MG63 (cell line): ENCODE measurements around the gene BTBD7. TPM values are rescaled to one million over a fixed set of nuclear protein-coding genes. Genes with fewer than 3 reads are reported as not detected.

ENCODE experiments used
- DNase-seq: peaks from one replicate; pipeline ENCODE4 v3.0.0-alpha.2; 2020
- H3K27me3 ChIP-seq: fragments of 250-450 bp; sonication (Bioruptor Pico); 2 replicates; pipeline ENCODE4 v1.5.1; 2020; ENCODE audit warnings: mild to moderate bottlenecking, moderate library complexity
- H3K36me3 ChIP-seq: fragments of 250-450 bp; sonication (Bioruptor Pico); 2 replicates; pipeline ENCODE4 v1.5.1; 2020; ENCODE audit warnings: mild to moderate bottlenecking, moderate library complexity
- H3K4me3 ChIP-seq: fragments of 250-450 bp; sonication (Bioruptor Pico); 2 replicates; pipeline ENCODE4 v1.5.1; 2020; ENCODE audit warnings: mild to moderate bottlenecking, moderate library complexity
- H3K9me3 ChIP-seq: fragments of 250-450 bp; sonication (Bioruptor Pico); 2 replicates; pipeline ENCODE4 v1.5.1; 2020; ENCODE audit warnings: mild to moderate bottlenecking, moderate library complexity
- total RNA-seq: library from RNA; depleted of rRNA; stranded (reverse); fragments of >200 nt; shearing (Covaris generic); gene quantifications from 2 replicates; pipeline ENCODE4 v1.2.3, GENCODE V29; 2014; ENCODE audit warnings: low replicate concordance

Gene BTBD7
- total RNA-seq, 1 experiment from 2014 or later: 4.8 TPM

DNA sequence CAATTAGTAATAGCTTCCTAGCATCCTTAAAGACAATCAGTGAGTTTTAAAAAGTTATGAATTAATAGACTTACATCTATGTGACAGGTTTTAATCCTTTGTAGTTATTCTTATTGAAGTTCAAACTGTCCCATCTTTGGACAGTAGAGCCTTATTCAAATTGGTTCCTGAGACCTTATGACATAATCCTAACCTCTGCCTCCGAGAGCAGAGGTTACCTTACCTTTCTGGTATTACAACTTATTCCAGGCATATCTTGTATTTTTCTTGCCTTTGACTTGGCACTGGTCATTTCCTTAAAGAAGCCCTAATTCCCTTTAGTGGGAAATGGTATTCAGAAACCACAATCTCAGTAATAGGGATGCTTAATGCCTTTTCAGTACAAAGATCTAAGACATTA lies 21.8 kb downstream of the BTBD7 start:
- Histone ChIP-seq H3K9me3 (no peaks in the 10 kb centered on the region), H3K36me3 (no peaks in the 10 kb centered on the region), H3K4me3 (no peak overlapping the region), H3K27me3 (no peaks in the 10 kb centered on the region)
- DNase-seq: no peak

DNA sequence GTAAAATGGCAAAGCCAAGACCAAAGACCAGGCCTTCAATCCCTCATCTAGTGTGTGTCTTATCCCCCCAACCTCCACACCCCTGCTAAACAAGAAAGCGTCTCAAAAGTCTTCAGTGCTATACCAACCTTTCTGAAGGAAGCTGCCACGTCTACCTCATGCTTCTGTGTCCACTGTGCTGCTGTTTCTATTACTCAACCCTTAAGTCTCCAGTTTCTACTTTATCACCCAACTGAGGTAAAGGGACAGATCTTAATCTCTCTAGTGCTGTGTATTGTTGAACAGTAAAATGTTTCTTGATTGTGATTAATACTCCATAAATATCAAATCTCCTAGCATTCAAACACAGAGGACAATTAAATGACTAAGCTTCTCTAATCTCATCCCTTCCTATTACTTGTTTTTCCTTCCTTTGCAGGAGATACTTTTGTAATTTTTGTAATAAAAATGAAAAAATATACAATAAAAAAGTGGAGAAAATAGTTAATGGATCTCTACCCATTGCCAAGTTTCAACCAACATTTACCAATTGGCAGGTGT lies 23.3 kb downstream of the BTBD7 start:
- no peaks in the 10 kb centered on the region for H3K9me3 ChIP-seq
- no peaks in the 10 kb centered on the region for H3K36me3 ChIP-seq
- H3K27me3 ChIP-seq: no peaks in the 10 kb centered on the region
- no peak overlapping the region for H3K4me3 ChIP-seq
- DNase-seq: no peak

- no peak overlapping the region for H3K4me3 ChIP-seq
- H3K27me3 ChIP-seq: no peaks in the 10 kb centered on the region
- H3K9me3 ChIP-seq: no peaks in the 10 kb centered on the region
- no peak for DNase-seq
- no peaks in the 10 kb centered on the region for H3K36me3 ChIP-seq
Observed at GRCh38 chr14:93308686-93309345, 24.0 kb downstream of the BTBD7 start.

- no peaks in the 10 kb centered on the region for H3K36me3 ChIP-seq
- no peaks in the 10 kb centered on the region for H3K27me3 ChIP-seq
- no peak for DNase-seq
- no peaks in the 10 kb centered on the region for H3K9me3 ChIP-seq
- no peak overlapping the region for H3K4me3 ChIP-seq
Observed at GRCh38 chr14:93306812-93307211, 26.0 kb downstream of the BTBD7 start.

DNA sequence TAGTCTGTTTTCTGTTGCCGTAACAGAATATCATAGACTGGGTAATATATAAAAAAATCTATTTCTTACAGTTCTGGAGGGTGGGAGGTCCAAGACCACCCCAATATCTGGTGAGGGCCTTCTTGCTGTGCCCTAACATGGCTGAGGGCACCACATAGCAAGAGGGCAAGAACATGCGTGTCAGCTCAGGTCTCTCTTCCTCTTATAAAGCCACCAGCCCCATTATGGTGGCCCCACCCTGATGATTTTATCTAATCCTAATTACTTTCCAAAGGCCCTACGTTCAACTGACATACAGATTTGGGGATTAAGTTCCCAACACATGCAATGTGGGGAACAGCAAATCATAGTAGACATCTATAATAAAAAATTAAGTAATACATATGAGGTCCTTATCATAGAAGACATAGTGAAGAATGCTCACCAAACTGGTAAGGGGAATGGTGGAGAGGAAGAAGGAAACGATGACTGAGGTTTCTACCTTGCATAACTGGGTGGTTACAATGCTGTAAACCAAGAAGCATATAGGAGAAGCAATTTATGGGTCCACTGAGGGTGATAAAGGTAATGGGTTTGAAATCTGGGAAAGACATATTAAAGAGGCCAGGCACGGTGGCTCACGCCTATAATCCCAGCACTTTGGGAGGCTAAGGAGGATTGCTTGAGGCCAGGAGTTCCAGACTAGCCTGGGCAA lies 27.0 kb downstream of the BTBD7 start:
- no peak for DNase-seq
- no peaks in the 10 kb centered on the region for H3K9me3 ChIP-seq
- no peaks in the 10 kb centered on the region for H3K27me3 ChIP-seq
- no peaks in the 10 kb centered on the region for H3K36me3 ChIP-seq
- H3K4me3 ChIP-seq: no peak overlapping the region

GRCh38 chr14:93304771-93305170 lies 28.1 kb downstream of the BTBD7 start:
- DNase-seq: no peak
- Histone ChIP-seq H3K4me3 (no peak overlapping the region), H3K27me3 (no peaks in the 10 kb centered on the region), H3K9me3 (no peaks in the 10 kb centered on the region), H3K36me3 (no peaks in the 10 kb centered on the region)

DNA sequence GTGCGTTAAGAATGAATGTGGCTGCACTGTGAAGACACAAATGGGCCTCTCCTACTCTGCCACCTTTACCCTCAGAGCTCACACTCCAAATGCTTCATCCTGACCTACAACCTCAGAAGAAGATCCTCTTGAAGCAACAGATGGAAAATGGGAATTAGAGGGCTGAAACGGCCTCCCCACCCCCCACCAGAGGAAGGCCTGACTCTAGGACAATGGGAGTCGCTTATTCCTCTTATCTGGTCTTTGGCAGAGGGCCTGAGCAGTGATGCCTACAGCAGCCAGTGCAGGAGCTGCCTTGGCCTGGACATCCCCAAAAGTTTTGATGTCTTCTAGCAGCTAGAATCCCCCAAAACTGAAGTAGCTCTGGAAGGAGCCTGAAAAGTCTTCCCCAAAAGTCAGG lies 29.2 kb downstream of the BTBD7 start:
- DNase-seq: no peak

DNA sequence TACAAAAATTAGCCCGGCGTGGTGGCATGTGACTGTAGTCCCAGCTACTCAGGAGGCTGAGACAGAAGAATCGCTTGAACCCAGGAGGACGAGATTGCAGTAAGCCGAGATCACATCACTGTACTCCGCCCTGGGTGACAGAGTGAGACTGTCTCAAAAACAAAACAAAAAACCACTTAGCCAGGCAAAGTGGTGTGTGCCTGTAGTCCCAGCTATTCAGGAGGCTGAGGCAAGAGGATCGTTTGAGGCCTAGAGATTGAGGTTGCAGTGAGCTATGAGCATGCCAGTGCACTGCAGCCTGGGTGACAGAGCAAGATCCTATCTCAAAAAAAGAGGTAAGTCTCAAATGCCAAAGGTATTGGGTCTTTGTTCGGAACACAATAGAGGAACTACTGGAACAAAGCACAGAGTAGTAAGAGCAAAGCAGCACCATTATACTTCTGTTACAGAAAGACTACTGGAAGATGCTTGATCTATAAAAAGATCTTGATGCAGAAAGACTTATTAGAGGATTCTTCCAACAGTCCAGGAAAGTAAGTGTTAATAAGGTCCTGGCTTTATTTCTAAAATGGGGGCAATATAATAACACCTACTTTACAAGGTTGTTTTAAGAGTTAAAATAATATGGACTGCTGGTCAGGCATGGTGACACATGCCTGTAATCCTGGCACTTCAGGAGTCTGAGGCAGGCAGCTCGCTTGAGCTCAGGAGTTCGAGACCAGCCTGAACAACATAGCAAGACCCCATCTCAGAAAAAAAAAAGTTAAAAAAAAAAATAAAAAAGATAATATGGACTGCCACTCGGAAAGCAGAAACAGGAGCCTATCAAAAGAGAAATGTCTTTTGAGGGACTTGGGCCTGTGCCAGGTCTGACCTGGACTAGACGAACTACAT lies 29.9 kb downstream of the BTBD7 start:
- Histone ChIP-seq H3K27me3 (no peaks in the 10 kb centered on the region), H3K36me3 (no peaks in the 10 kb centered on the region), H3K9me3 (no peaks in the 10 kb centered on the region), H3K4me3 (no peak overlapping the region)
- no peak for DNase-seq

More for the DNA sequence above, 29.2 kb downstream of the BTBD7 start:
- Histone ChIP-seq H3K9me3 (no peaks in the 10 kb centered on the region), H3K4me3 (no peak overlapping the region), H3K27me3 (no peaks in the 10 kb centered on the region), H3K36me3 (no peaks in the 10 kb centered on the region)

- no peak for DNase-seq
- H3K4me3 ChIP-seq: no peak overlapping the region
Observed at GRCh38 chr14:93301821-93302447, 30.9 kb downstream of the BTBD7 start.

GRCh38 chr14:93299866-93300265 lies 33.0 kb downstream of the BTBD7 start:
- Histone ChIP-seq H3K4me3 (no peak overlapping the region), H3K9me3 (no peaks in the 10 kb centered on the region), H3K27me3 (no peaks in the 10 kb centered on the region), H3K36me3 (no peaks in the 10 kb centered on the region)
- no peak for DNase-seq

More at GRCh38 chr14:93301821-93302447, 30.9 kb downstream of the BTBD7 start:
- Histone ChIP-seq H3K27me3 (no peaks in the 10 kb centered on the region), H3K36me3 (no peaks in the 10 kb centered on the region), H3K9me3 (no peaks in the 10 kb centered on the region)

- Histone ChIP-seq H3K27me3 (no peaks in the 10 kb centered on the region), H3K36me3 (no peaks in the 10 kb centered on the region), H3K9me3 (no peaks in the 10 kb centered on the region), H3K4me3 (no peak overlapping the region)
- DNase-seq: no peak
Observed at GRCh38 chr14:93299416-93299815, 33.4 kb downstream of the BTBD7 start.

GRCh38 chr14:93295541-93296220 lies 37.2 kb downstream of the BTBD7 start:
- Histone ChIP-seq H3K9me3 (no peaks in the 10 kb centered on the region), H3K36me3 (no peaks in the 10 kb centered on the region; the same call in 1 of the 2 replicates), H3K27me3 (no peaks in the 10 kb centered on the region), H3K4me3 (no peak overlapping the region)
- no peak for DNase-seq

GRCh38 chr14:93286212-93286890 lies 46.5 kb downstream of the BTBD7 start:
- Histone ChIP-seq H3K9me3 (no peaks in the 10 kb centered on the region), H3K27me3 (no peaks in the 10 kb centered on the region), H3K36me3 (no peaks in the 10 kb centered on the region; the same call in 1 of the 2 replicates), H3K4me3 (no peak overlapping the region)
- DNase-seq: no peak

DNA sequence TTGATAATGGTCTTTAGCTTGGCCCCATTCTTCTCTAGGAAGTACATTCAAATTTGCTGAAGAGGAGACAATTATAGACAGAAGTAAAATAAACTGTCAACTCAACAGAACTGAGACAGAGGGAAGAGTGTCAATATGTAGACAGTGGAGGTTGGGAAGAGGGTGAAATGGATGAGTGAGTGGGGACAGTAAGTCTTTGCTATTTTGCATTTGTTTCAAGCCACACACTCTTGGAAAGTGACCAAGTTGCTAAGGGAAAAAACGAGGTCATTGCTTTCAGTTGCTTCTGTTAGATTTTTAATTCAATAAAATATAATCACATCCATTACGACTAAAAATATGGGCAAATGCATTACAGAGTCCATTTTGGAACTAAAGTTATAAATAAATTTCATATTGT lies 47.8 kb downstream of the BTBD7 start:
- Histone ChIP-seq H3K9me3 (no peaks in the 10 kb centered on the region), H3K27me3 (no peaks in the 10 kb centered on the region), H3K4me3 (no peak overlapping the region), H3K36me3 (no peaks in the 10 kb centered on the region)
- DNase-seq: no peak

GRCh38 chr14:93281937-93282336 lies 50.9 kb downstream of the BTBD7 start:
- no peaks in the 10 kb centered on the region for H3K9me3 ChIP-seq
- H3K36me3 ChIP-seq: no peaks in the 10 kb centered on the region
- DNase-seq: no peak
- H3K4me3 ChIP-seq: no peak overlapping the region
- no peaks in the 10 kb centered on the region for H3K27me3 ChIP-seq

- no peaks in the 10 kb centered on the region for H3K9me3 ChIP-seq
- no peaks in the 10 kb centered on the region for H3K27me3 ChIP-seq
- H3K4me3 ChIP-seq: no peak overlapping the region
- no peaks in the 10 kb centered on the region for H3K36me3 ChIP-seq
- no peak for DNase-seq
Observed at GRCh38 chr14:93280743-93281142, 52.1 kb downstream of the BTBD7 start.
